K562 (cell line): ENCODE results near the gene NECAB2. TPM values are rescaled to one million over a fixed set of nuclear protein-coding genes. Genes with fewer than 3 reads are reported as not detected.

Source experiments
- ATAC-seq: fragments of 200-7000 bp; cut with Tn5 transposase; 3 replicates; pipeline ENCODE4 v1.9.1; 2020; ENCODE audit warnings: moderate library complexity
- BruUV-seq: library from RNA; stranded (reverse); fragments of 400-500 nt; replicated peaks from 2 replicates; lab custom pipeline; 2021; lab: Mats Ljungman, UMichigan
- CTCF ChIA-PET: fragments of 300-600 bp; formaldehyde crosslinking; extraction: SDS; loops from one replicate; lab custom pipeline; 2021; ENCODE audit warnings: low intra/inter-chr PET ratio; lab: Yijun Ruan, JAX
- POLR2A ChIA-PET: fragments of 300-600, 350-650 bp; sonication (Branson Sonifier 250); formaldehyde crosslinking; extraction: SDS; loops from one replicate; lab custom pipeline; 2021; ENCODE audit warnings: antibody characterized with exemption, inconsistent platforms; lab: Yijun Ruan, JAX
- DNase-seq, 4 experiments: peaks; one replicate each; pipeline versions ENCODE4 v3.0.0 to v3.0.0-alpha.2; 2011 to 2018; ENCODE audit warnings: low spot score in 3 of 4, mixed read lengths in 3 of 4; ENCODE audit errors: extremely low read depth in 1 of 4
- FAIRE-seq: peaks from 2 replicates; lab custom pipeline; 2011; peaks lifted over from hg19 to GRCh38; lab: Jason Lieb, UNC
- H2AFZ ChIP-seq: 2 replicates; pipeline ENCODE4 v1.6.0; 2011; ENCODE audit warnings: low read depth, low read length, control low read depth, inconsistent platforms
- H3K27ac ChIP-seq: fragments of 200-600 bp; 3 replicates; pipeline ENCODE4 v1.8.0; 2011; ENCODE audit warnings: low read depth, mild to moderate bottlenecking, control low read depth, inconsistent platforms, low read length, moderate library complexity, mixed read lengths; ENCODE audit errors: extremely low read depth
- H3K27me3 ChIP-seq, 2 experiments: fragments of 300-600 bp in 1 of 2; 2 replicates in 1 of 2; 3 replicates in 1 of 2; pipeline versions ENCODE4 v1.6.0 to v1.8.0; 2011; ENCODE audit warnings: inconsistent platforms in 2 of 2, low read length in 2 of 2, mild to moderate bottlenecking in 1 of 2, mixed read lengths in 1 of 2, moderate library complexity in 1 of 2; ENCODE audit not compliant: control insufficient read depth in 2 of 2, insufficient read depth in 2 of 2
- H3K36me3 ChIP-seq: fragments of 300-600 bp; 3 replicates; pipeline ENCODE4 v1.8.0; 2011; ENCODE audit warnings: mild to moderate bottlenecking, low read length, inconsistent platforms; ENCODE audit not compliant: control insufficient read depth, insufficient read depth
- H3K4me1 ChIP-seq, 2 experiments: fragments of 200-600 bp in 1 of 2; replicated peaks in 1 of 2; 2 replicates in 1 of 2; 3 replicates in 1 of 2; pipeline versions ENCODE4 v1.5.1 to v1.8.0; 2011; ENCODE audit warnings: inconsistent platforms in 2 of 2, low read length in 2 of 2, mild to moderate bottlenecking in 1 of 2, mixed read lengths in 1 of 2, moderate library complexity in 1 of 2; ENCODE audit not compliant: control insufficient read depth in 2 of 2, insufficient read depth in 2 of 2
- H3K4me2 ChIP-seq: 2 replicates; pipeline ENCODE4 v1.6.1; 2011; ENCODE audit warnings: low read length, control low read depth, inconsistent platforms, mixed read lengths; ENCODE audit not compliant: insufficient read depth
- H3K4me3 ChIP-seq: fragments of 200-600 bp; sonication (generic), shearing (Covaris generic); 2 replicates; pipeline ENCODE4 v1.5.1; 2016; ENCODE audit warnings: control low read depth, inconsistent platforms
- H3K79me2 ChIP-seq: fragments of 200-600 bp; 3 replicates; pipeline ENCODE4 v1.8.0; 2011; ENCODE audit warnings: low read length, inconsistent platforms; ENCODE audit not compliant: control insufficient read depth, insufficient read depth
- H3K9ac ChIP-seq, 2 experiments: 2 replicates each; pipeline versions ENCODE4 v1.6.0 to v1.6.1; 2011; ENCODE audit warnings: low read depth in 2 of 2, low read length in 2 of 2, control low read depth in 1 of 2, inconsistent platforms in 1 of 2, mild to moderate bottlenecking in 1 of 2, mixed read lengths in 1 of 2; ENCODE audit not compliant: insufficient read depth in 1 of 2
- H3K9me1 ChIP-seq: one replicate; pipeline ENCODE4 v1.6.0; 2011; ENCODE audit warnings: inconsistent platforms, mild to moderate bottlenecking, low read length, moderate library complexity; ENCODE audit not compliant: control insufficient read depth, insufficient read depth
- H3K9me3 ChIP-seq: replicated peaks from 2 replicates; pipeline ENCODE4 v1.5.1; 2011; ENCODE audit warnings: low read depth, low read length, inconsistent platforms; ENCODE audit not compliant: control insufficient read depth, insufficient read depth
- H4K20me1 ChIP-seq: replicated peaks from 2 replicates; pipeline ENCODE4 v1.6.1; 2011; ENCODE audit warnings: low read length, inconsistent platforms, mixed read lengths; ENCODE audit not compliant: control insufficient read depth, insufficient read depth
- CHCHD3 ChIP-seq: fragments of 250-450 bp; sonication (Bioruptor Pico); IDR thresholded peaks from 2 replicates; pipeline ENCODE4 v2.1.2; 2022; ENCODE audit warnings: mild to moderate bottlenecking
- DACH1 ChIP-seq: fragments of 450-650 bp; IDR thresholded peaks from 2 replicates; pipeline ENCODE4 v1.6.1; 2018; ENCODE audit not compliant: partially characterized antibody
- GATAD2A ChIP-seq: fragments of 450-650 bp; IDR thresholded peaks from 2 replicates; pipeline ENCODE4 v1.6.1; 2017
- GTF2E2 ChIP-seq: fragments of 200-800 bp; sonication (Bioruptor generic); IDR thresholded peaks from 2 replicates; pipeline ENCODE4 v1.6.1; 2016; ENCODE audit warnings: missing genetic modification characterization, missing compliant biosample characterization
- KLF1 ChIP-seq: fragments of 450-650 bp; IDR thresholded peaks from 2 replicates; pipeline ENCODE4 v1.6.1; 2016; ENCODE audit warnings: missing genetic modification characterization, missing compliant biosample characterization
- SAP30 ChIP-seq: fragments of 200-600 bp; sonication (generic); IDR thresholded peaks from 2 replicates; pipeline ENCODE4 v1.6.1; 2012; ENCODE audit warnings: borderline replicate concordance, low read depth, mild to moderate bottlenecking, moderate library complexity, low read length, control low read depth, inconsistent platforms; ENCODE audit not compliant: insufficient read depth, poor library complexity, severe bottlenecking
- SNRNP70 ChIP-seq: fragments of 200-400 bp; formaldehyde crosslinking; optimal IDR thresholded peaks from 2 replicates; pipeline ENCODE3; 2017; ENCODE audit warnings: low read depth, low read length
- TAF9B ChIP-seq: fragments of 450-650 bp; IDR thresholded peaks from 2 replicates; pipeline ENCODE4 v1.6.1; 2018; ENCODE audit warnings: mild to moderate bottlenecking; ENCODE audit not compliant: partially characterized antibody
- ZNF780A ChIP-seq: fragments of 250-450 bp; sonication (Bioruptor Pico); IDR thresholded peaks from 2 replicates; pipeline ENCODE4 v1.5.0; 2021; ENCODE audit warnings: mild to moderate bottlenecking
- WGBS: fragments of 100-300 bp; shearing (Covaris generic); methylation state at CpG from one replicate; pipeline ENCODE4 v1.1.6; 2016; ENCODE audit warnings: low coverage, mixed read lengths; ENCODE audit not compliant: insufficient coverage; ENCODE audit errors: missing lambda C conversion rate; 5-methylcytosine and 5-hydroxymethylcytosine counted together
- in situ Hi-C: fragments of 300-500 bp; cut with MboI; formaldehyde crosslinking; loops from 4 replicates; pipeline ENCODE4 v1.15.0; 2018; ENCODE audit warnings: inconsistent platforms, mixed read lengths
- intact Hi-C: fragments of 100-400 bp; cut with micrococcal nuclease; formaldehyde crosslinking; loops from 2 replicates; pipeline ENCODE4 v1.14.2; 2022
- polyA plus RNA-seq, 8 experiments: library from polyadenylated mRNA; depleted of rRNA in 4 of 8; stranded (reverse) in 5 of 8; unstranded in 3 of 8; fragments of >200 nt; fragmentation: Nextera tagmentation in 2 of 8; fragmentation: Illumina TruSeq in 1 of 8; extraction: Ambion mirVana in 2 of 8; extraction: Trizol in 1 of 8; gene quantifications; 2 replicates each; pipeline versions ENCODE4 v1.2.1 to v1.2.3, GENCODE V29; 2011 to 2014; ENCODE audit warnings: inconsistent platforms in 1 of 8, missing spikeins in 1 of 8
- total RNA-seq, 7 experiments: library from RNA; depleted of rRNA in 6 of 7; stranded (reverse); fragments of >200 nt in 6 of 7; fragmentation: Illumina TruSeq in 2 of 7; extraction: Trizol in 2 of 7; gene quantifications; 2 replicates each; pipeline versions ENCODE4 v1.2.1 to v1.2.3, GENCODE V29; 2011 to 2021; ENCODE audit warnings: low replicate concordance in 1 of 7
- TF ChIP-seq, protein P1 (sequence below): fragments of 450-650 bp; IDR thresholded peaks from 2 replicates; pipeline ENCODE4 v1.6.1; 2018; ENCODE audit warnings: mild to moderate bottlenecking, low read depth; ENCODE audit not compliant: partially characterized antibody
- TF ChIP-seq, protein P2 (sequence below): fragments of 450-650 bp; conservative IDR thresholded peaks from 2 replicates; pipeline ENCODE4 v1.6.1; 2016; ENCODE audit warnings: missing genetic modification characterization, low read depth, mild to moderate bottlenecking, control low read depth, missing compliant biosample characterization

NECAB2 gene
- total and polyA plus RNA-seq, 9 of the 15 experiments (the other 6 are each of a cell fraction or from before 2014, with no cell fraction given), result 0.03 to 0.28 TPM; not detected in 7

DNA sequence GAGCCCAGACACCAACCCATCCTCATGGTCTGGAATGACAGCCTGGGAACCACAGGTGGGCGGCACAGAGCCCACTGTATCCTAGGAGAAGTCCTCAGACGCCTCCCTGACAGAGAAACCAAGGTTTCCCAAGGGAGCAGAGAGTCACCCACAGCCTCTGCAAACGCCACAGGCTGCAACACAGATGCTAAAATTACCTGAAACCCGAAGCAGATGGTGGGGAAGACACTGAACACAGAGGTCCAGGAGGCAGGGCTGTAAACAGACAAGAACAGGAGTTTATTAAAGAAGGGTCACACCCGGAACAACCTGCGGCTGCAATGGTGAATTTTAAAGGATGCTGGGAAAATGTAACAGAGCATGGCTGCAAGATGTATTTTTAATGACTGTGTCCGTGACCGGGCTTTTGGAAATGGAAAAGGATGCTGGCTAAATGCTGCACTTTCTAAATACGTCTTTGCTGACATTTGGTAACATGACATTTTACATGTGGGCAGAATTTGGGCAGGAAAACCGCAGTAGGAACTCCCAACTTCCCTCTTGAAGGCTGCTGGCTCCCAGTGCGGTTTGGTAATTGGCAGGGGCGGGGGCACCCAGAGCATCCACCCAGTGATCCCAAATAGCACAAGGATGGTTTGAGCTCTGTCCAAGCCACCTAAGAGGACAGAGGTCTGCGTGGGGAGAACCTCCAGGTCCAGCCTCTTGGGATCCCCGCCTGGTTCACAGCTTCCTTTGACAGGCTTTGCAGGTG lies 61.4 kb downstream of the NECAB2 start:
- ATAC-seq, result no peak
- FAIRE-seq, result no peak
- Histone ChIP-seq H2AFZ (no peak overlapping the region), H3K4me1 (peaks cover 0 to 8% of the 10 kb centered on the region in 2 experiments; a peak in 1 of 5 replicates), H4K20me1 (0 out of 2 replicates have a peak, but pooled peaks cover 15% of the 10 kb centered on the region), H3K27ac (no peak overlapping the region), H3K27me3 (peaks cover 76 to 95% of the 10 kb centered on the region in 2 experiments), H3K79me2 (no peaks in the 10 kb centered on the region), H3K36me3 (no peaks in the 10 kb centered on the region), H3K4me2 (no peak overlapping the region), H3K9me3 (no peaks in the 10 kb centered on the region), H3K4me3 (no peak overlapping the region), H3K9ac (no peak overlapping the region), H3K9me1 (peaks cover 3% of the 10 kb centered on the region)
- no peak for DNase-seq
- TF ChIP-seq TAF9B (no peak), SAP30 (no peak), DACH1 (no peak), CHCHD3 (no peak), SNRNP70 (no peak), GTF2E2 (no peak), GATAD2A (no peak), ZNF780A (CRISPR knock-in tag) (no peak), KLF1 (tag) (no peak)
- TF ChIP-seq, protein P1, sequence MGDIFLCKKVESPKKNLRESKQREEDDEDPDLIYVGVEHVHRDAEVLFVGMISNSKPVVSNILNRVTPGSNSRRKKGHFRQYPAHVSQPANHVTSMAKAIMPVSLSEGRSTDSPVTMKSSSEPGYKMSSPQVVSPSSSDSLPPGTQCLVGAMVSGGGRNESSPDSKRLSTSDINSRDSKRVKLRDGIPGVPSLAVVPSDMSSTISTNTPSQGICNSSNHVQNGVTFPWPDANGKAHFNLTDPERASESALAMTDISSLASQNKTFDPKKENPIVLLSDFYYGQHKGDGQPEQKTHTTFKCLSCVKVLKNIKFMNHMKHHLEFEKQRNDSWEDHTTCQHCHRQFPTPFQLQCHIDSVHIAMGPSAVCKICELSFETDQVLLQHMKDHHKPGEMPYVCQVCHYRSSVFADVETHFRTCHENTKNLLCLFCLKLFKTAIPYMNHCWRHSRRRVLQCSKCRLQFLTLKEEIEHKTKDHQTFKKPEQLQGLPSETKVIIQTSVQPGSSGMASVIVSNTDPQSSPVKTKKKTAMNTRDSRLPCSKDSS, result no peak
- TF ChIP-seq, protein P2, sequence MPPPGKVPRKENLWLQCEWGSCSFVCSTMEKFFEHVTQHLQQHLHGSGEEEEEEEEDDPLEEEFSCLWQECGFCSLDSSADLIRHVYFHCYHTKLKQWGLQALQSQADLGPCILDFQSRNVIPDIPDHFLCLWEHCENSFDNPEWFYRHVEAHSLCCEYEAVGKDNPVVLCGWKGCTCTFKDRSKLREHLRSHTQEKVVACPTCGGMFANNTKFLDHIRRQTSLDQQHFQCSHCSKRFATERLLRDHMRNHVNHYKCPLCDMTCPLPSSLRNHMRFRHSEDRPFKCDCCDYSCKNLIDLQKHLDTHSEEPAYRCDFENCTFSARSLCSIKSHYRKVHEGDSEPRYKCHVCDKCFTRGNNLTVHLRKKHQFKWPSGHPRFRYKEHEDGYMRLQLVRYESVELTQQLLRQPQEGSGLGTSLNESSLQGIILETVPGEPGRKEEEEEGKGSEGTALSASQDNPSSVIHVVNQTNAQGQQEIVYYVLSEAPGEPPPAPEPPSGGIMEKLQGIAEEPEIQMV (tag), result no peak
- no TSS peak for BruUV-seq
- in situ Hi-C loops, result no loop called here
- intact Hi-C loops, result no loop called here
- CTCF ChIA-PET, result no interaction called here
- WGBS, result 1% methylated on average over 14 of the region's 14 CpGs
- POLR2A ChIA-PET, result interaction anchor here (0.6 to 0.8 kb wide), 3 partner anchors 11 to 44 kb away, joined by 3 to 4 read pairs (median 3); no protein-coding TSS in a partner anchor
